ENCODE results near the gene DEAF1. TPM values are rescaled to one million over a fixed set of nuclear protein-coding genes. Genes with fewer than 3 reads are reported as not detected.
"Not testable (repeated sequence)": the region's sequence is repeated elsewhere in the genome, so short reads cannot be mapped to it uniquely, and the experiment has no call there.

Gene DEAF1
- total RNA-seq, 2 experiments from 2014 or later, result 44.0 to 48.8 TPM

GRCh38 chr11:693415-693831, 1.6 kb downstream of the DEAF1 start:
- ChIA-PET CTCF (interaction anchor here (0.6 to 1.0 kb wide), 5 partner anchors 29 to 1681 kb away, joined by 3 to 4 read pairs (median 3); no protein-coding TSS in a partner anchor), POLR2A (no interaction called here)
- H3K9me3 Mint-ChIP-seq, result no peaks in the 10 kb centered on the region
- peak overlapping the region; percentile 91 for H3K27ac Mint-ChIP-seq
- H3K36me3 Mint-ChIP-seq (ENCODE audit: low read depth), result peaks cover 20% of the 10 kb centered on the region
- H3K27me3 Mint-ChIP-seq, result no peaks in the 10 kb centered on the region
- no peak for DNase-seq
- peaks cover 61% of the 10 kb centered on the region for H3K4me1 Mint-ChIP-seq
- peak overlapping the region; percentile 82 for H3K4me3 Mint-ChIP-seq

GRCh38 chr11:692824-693414, 2.1 kb downstream of the DEAF1 start:
- Mint-ChIP-seq H3K9me3 (no peaks in the 10 kb centered on the region), H3K36me3 (ENCODE audit: low read depth) (peaks cover 25% of the 10 kb centered on the region), H3K27ac (peak overlapping the region; percentile 91), H3K4me1 (peaks cover 56% of the 10 kb centered on the region), H3K27me3 (no peaks in the 10 kb centered on the region), H3K4me3 (peak overlapping the region; percentile 82)
- peak; percentile 29 for DNase-seq
- CTCF ChIA-PET, result interaction anchor here (0.6 to 1.0 kb wide), 5 partner anchors 11 to 1682 kb away, joined by 3 to 4 read pairs (median 3); no protein-coding TSS in a partner anchor
- POLR2A ChIA-PET, result no interaction called here

- POLR2A ChIA-PET, result interaction anchor here (0.6 kb wide), 1 partner anchor 92 kb away, joined by 4 read pairs; no protein-coding TSS in a partner anchor
- Mint-ChIP-seq H3K27ac (no peak overlapping the region), H3K4me3 (peak overlapping the region; percentile 5), H3K9me3 (no peaks in the 10 kb centered on the region), H3K4me1 (peaks cover 46% of the 10 kb centered on the region), H3K36me3 (ENCODE audit: low read depth) (peaks cover 31% of the 10 kb centered on the region), H3K27me3 (no peaks in the 10 kb centered on the region)
- CTCF ChIA-PET, result interaction anchor here (0.6 to 1.9 kb wide), 4 partner anchors 8 to 172 kb away, joined by 3 to 4 read pairs (median 3); no protein-coding TSS in a partner anchor
- DNase-seq, result no peak
These were observed 3.1 kb downstream of the DEAF1 start for GRCh38 chr11:691710-692590.

- peaks cover 34% of the 10 kb centered on the region for H3K36me3 Mint-ChIP-seq (ENCODE audit: low read depth)
- H3K27ac Mint-ChIP-seq, result peak overlapping the region; percentile 63
- CTCF ChIA-PET, result interaction anchor here (0.7 to 1.9 kb wide), 3 partner anchors 9 to 136 kb away, joined by 3 read pairs; partner anchors contain the start of gene TALDO1
- DNase-seq, result peak; percentile 33
- POLR2A ChIA-PET, result no interaction called here
- no peak overlapping the region for H3K4me3 Mint-ChIP-seq
- H3K27me3 Mint-ChIP-seq, result no peaks in the 10 kb centered on the region
- H3K9me3 Mint-ChIP-seq, result no peaks in the 10 kb centered on the region
- H3K4me1 Mint-ChIP-seq, result peaks cover 38% of the 10 kb centered on the region
These were observed 4.0 kb downstream of the DEAF1 start for GRCh38 chr11:690738-691633.

- POLR2A ChIA-PET, H3K27me3 Mint-ChIP-seq, DNase-seq, H3K4me3 Mint-ChIP-seq, H3K27ac Mint-ChIP-seq, H3K9me3 Mint-ChIP-seq: not testable (repeated sequence)
- H3K4me1 Mint-ChIP-seq, result peaks cover 38% of the 10 kb centered on the region
- CTCF ChIA-PET, result interaction anchor here (0.6 kb wide), 1 partner anchor 11 kb away, joined by 3 read pairs; no protein-coding TSS in a partner anchor
- peaks cover 34% of the 10 kb centered on the region for H3K36me3 Mint-ChIP-seq (ENCODE audit: low read depth)
These were observed 4.8 kb downstream of the DEAF1 start for GRCh38 chr11:690244-690643.

- Mint-ChIP-seq H3K4me1 (peaks cover 38% of the 10 kb centered on the region), H3K9me3 (no peaks in the 10 kb centered on the region), H3K4me3 (no peak overlapping the region), H3K36me3 (ENCODE audit: low read depth) (peaks cover 36% of the 10 kb centered on the region), H3K27ac (no peak overlapping the region), H3K27me3 (no peaks in the 10 kb centered on the region)
- DNase-seq, result no peak
- ChIA-PET CTCF (interaction anchor here (0.8 kb wide), 1 partner anchor 171 kb away, joined by 3 read pairs; no protein-coding TSS in a partner anchor), POLR2A (no interaction called here)
These were observed 5.4 kb downstream of the DEAF1 start for GRCh38 chr11:689625-690024.

GRCh38 chr11:688681-689080, 6.3 kb downstream of the DEAF1 start:
- H3K4me3 Mint-ChIP-seq, result no peak overlapping the region
- CTCF ChIA-PET, result interaction anchor here (0.8 kb wide), 1 partner anchor 170 kb away, joined by 3 read pairs; no protein-coding TSS in a partner anchor
- peaks cover 44% of the 10 kb centered on the region for H3K36me3 Mint-ChIP-seq (ENCODE audit: low read depth)
- POLR2A ChIA-PET, result no interaction called here
- no peaks in the 10 kb centered on the region for H3K27me3 Mint-ChIP-seq
- DNase-seq, result no peak
- no peak overlapping the region for H3K27ac Mint-ChIP-seq
- peaks cover 35% of the 10 kb centered on the region for H3K4me1 Mint-ChIP-seq
- no peaks in the 10 kb centered on the region for H3K9me3 Mint-ChIP-seq

- ChIA-PET CTCF (no interaction called here), POLR2A (no interaction called here)
- H3K4me3 Mint-ChIP-seq, result no peak overlapping the region
- peaks cover 45% of the 10 kb centered on the region for H3K36me3 Mint-ChIP-seq (ENCODE audit: low read depth)
- no peaks in the 10 kb centered on the region for H3K27me3 Mint-ChIP-seq
- H3K9me3 Mint-ChIP-seq, result no peaks in the 10 kb centered on the region
- DNase-seq, result no peak
- H3K4me1 Mint-ChIP-seq, result peaks cover 25% of the 10 kb centered on the region
- no peak overlapping the region for H3K27ac Mint-ChIP-seq
These were observed 7.3 kb downstream of the DEAF1 start for GRCh38 chr11:687751-688150.

GRCh38 chr11:686451-687243, 8.4 kb downstream of the DEAF1 start:
- DNase-seq, result no peak
- H3K9me3 Mint-ChIP-seq, result no peaks in the 10 kb centered on the region
- ChIA-PET POLR2A (no interaction called here), CTCF (interaction anchor here (0.6 kb wide), 1 partner anchor 10 kb away, joined by 3 read pairs; no protein-coding TSS in a partner anchor)
- no peak overlapping the region for H3K4me3 Mint-ChIP-seq
- H3K27me3 Mint-ChIP-seq, result no peaks in the 10 kb centered on the region
- H3K4me1 Mint-ChIP-seq, result peaks cover 17% of the 10 kb centered on the region
- peaks cover 53% of the 10 kb centered on the region for H3K36me3 Mint-ChIP-seq (ENCODE audit: low read depth)
- no peak overlapping the region for H3K27ac Mint-ChIP-seq

GRCh38 chr11:680970-681369, 14.1 kb downstream of the DEAF1 start:
- Mint-ChIP-seq H3K9me3 (no peaks in the 10 kb centered on the region), H3K36me3 (ENCODE audit: low read depth) (peaks cover 31% of the 10 kb centered on the region), H3K4me3 (no peak overlapping the region), H3K27me3 (no peaks in the 10 kb centered on the region), H3K4me1 (no peaks in the 10 kb centered on the region), H3K27ac (no peak overlapping the region)
- DNase-seq, result no peak
- POLR2A ChIA-PET, result no interaction called here
- CTCF ChIA-PET, result interaction anchor here (1.1 to 1.7 kb wide), 4 partner anchors 14 to 68 kb away, joined by 3 to 4 read pairs (median 4); partner anchors contain the start of genes DEAF1 and TMEM80

- H3K4me1 Mint-ChIP-seq, result no peaks in the 10 kb centered on the region
- peaks cover 31% of the 10 kb centered on the region for H3K36me3 Mint-ChIP-seq (ENCODE audit: low read depth)
- ChIA-PET CTCF (interaction anchor here (0.6 to 1.7 kb wide), 4 partner anchors 15 to 338 kb away, joined by 3 to 4 read pairs (median 4); partner anchors contain the start of genes DEAF1 and TMEM80), POLR2A (interaction anchor here (0.6 kb wide), 1 partner anchor 58 kb away, joined by 3 read pairs; no protein-coding TSS in a partner anchor)
- no peaks in the 10 kb centered on the region for H3K9me3 Mint-ChIP-seq
- no peaks in the 10 kb centered on the region for H3K27me3 Mint-ChIP-seq
- no peak overlapping the region for H3K27ac Mint-ChIP-seq
- no peak for DNase-seq
- no peak overlapping the region for H3K4me3 Mint-ChIP-seq
These were observed 14.5 kb downstream of the DEAF1 start for GRCh38 chr11:680476-680875.

All from activated CD4-positive, alpha-beta T cell treated with anti-CD3 and anti-CD28 coated beads, Interleukin-2, amount 10 ng/mL, durations not matched to agents 7 days and 5 days (primary cell).